DMS153 treated with DMSO at 0.1 percent for 48 hours (cell line): ENCODE data around the gene PEX16.
A peak's percentile ranks its signal among the peaks of the same experiment; 100 is the strongest.

Source experiments
- DNase-seq: peaks from one replicate; lab custom pipeline; 2025; ENCODE audit not compliant: unreplicated experiment; lab: John Stamatoyannopoulos, UW

The PEX16 gene

DNA sequence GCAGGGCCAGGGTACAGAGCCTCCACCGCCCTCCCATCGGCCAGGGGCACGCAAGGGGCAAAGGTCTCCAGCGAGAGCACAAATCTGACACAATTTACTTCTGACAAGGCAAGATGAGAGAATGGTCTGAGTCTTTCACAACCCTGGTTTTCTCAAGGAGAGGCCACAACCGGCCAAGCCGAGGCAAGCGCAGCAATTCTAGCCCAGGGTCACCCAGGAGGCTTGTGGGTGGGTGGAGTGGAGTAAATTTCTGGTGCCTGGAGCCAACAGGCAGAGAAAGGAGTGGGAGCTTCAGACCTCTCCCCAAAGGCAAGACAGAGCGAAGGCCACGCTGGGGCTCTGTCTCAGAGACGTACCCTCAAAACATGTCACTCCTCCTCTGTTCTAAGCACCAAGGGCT, 14.1 kb upstream of the PEX16 start:
- DNase-seq = no peak

DNA sequence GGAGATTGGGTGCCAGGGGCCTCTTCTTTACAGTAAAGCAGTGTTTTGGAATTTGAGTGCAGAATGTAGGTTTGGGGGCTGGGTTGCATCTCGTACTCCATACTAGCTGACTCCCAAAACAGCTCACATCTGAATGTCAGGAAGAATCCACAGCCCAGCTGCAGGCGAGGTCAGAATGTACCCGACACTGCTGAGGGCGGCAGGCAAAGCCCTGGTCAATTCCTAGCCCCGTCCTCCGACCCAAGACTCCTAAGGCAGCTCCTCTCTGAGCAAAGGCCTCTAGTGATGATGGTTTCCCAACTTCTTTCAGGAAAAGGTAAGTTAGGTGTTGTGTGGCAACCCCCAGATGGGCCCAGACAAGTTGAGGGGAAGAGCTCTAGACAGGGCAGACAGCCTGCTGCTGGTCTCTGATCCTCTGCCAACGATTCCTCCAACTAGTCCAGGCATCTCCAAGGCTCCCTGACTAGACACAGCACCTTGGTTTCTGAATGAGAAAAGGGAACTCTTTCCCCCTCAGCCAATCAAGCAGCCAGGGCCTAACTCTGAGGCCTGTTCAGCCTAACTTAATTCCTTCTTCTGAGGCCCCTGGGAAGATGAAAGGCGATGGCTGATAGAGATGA, 13.4 kb upstream of the PEX16 start:
- no peak for DNase-seq

DNA sequence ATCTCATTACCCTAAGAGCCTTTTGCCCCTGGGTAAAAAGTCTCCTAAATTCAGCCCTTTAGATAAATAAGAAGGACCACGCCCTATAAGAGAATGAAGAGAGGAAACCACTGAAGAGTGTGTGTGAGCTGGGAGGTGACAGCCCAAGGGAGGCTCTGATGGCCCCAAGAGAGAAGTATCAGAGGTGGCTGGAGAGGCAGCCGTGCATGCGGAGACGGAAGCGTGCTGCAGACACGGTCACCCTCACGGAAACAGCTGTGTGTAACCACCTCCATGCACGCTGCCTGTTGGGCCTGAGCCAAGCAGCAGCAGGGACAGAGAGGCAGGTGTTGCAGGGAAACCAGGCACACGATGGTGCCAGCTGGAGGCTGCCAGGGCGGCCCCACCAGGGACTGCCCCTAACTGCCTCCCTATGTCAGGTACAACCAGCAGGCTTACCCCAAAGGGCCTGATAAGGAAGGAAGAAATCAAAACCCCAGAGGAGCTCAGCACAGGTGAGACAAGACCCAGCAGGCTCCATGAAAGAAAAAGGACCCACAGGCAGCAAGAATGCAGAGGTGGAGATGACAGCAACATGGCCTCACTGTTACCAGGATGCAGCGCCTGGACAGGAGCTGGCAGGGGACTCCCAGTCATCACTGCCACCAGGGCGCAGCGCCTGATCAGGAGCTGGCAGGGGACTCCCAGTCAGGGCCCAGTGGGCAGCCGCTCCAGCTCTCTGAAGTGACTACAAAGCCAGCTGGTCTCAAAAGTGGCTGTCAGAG, 12.5 kb upstream of the PEX16 start:
- DNase-seq = peak; percentile 82

DNA sequence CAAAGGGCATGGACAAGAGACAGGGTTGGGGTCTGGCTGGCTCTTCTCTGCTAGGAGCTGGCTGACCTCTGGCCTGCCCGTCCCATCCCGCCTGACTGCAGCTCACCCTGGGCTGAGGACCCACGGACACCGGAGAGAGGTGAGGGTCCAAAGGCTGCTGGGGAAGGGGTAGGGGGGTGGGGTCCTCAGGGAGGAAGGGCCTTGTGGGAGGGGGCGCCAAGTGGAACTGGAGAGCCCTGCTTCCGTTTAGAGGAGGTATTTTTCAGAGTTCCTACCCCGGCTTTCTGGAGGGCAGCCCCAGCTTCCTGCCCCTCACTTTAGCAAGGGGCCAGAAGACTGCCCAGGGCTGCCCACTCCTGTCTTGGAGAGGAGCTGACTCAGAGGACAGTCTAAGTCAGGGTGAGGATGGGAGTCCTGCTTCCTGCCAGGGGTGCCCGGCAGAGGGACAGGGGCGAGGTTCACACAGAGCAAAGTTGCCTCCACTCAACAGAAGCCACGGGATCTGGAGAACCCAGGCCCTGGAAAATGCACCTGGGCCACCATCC, 11.9 kb upstream of the PEX16 start:
- DNase-seq = no peak

DNA sequence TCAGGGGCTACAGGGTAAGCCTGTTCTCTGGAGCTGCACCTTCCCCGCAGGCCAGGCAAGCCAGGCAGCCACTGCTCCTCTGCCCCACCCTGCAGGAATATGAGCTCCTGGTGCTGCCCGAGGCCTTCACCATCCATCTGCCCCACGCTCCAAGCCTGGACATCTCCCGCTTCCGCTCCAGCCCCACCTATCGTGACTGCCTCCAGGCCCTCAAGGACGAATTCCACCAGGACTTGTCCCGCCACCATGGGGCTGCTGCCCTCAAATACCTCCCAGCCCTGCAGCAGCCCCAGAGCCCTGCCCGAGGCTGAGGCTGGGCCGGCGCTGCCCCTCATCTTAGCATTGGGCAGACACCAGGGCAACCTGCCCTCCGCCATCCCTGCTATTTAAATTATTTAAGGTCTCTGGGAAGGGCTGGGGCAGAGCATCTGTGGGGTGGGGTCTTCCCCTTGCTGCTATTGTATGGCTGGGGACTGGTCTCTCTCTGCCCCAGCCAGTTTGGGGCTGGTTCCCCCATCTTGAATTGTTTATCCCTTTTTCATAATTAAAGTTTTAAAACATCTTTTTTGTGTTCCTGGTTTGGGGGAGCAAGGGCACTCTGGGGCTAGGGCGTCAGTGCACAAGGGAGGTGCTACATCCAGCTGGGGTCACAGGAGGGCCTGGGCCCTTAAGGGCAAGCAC, 11.0 kb upstream of the PEX16 start:
- no peak for DNase-seq

DNA sequence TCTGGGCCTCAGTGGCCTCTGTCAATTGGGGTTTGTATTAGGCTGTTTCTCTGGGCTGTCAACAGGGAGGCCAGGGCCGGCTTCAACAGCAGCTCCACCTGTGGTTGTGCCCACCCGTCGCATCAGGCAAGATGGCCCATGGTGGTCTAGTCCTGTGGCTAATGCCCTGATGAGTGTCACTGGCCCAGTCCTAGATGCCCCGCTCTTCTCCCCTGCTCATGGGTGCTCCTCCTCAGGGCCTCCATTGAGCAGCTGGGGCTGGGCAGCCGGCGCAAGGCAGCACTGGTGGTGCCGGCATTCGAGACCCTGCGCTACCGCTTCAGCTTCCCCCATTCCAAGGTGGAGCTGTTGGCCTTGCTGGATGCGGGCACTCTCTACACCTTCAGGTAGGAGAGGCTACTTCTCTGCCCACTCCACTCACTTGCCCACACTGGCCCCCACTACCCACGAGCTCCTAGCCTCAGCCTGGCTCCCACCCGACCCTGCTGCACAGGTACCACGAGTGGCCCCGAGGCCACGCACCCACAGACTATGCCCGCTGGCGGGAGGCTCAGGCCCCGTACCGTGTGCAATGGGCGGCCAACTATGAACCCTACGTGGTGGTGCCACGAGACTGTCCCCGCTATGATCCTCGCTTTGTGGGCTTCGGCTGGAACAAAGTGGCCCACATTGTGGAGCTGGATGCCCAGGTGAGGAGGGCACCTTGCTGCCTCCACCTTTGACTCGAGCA, 10.2 kb upstream of the PEX16 start:
- DNase-seq = no peak

DNA sequence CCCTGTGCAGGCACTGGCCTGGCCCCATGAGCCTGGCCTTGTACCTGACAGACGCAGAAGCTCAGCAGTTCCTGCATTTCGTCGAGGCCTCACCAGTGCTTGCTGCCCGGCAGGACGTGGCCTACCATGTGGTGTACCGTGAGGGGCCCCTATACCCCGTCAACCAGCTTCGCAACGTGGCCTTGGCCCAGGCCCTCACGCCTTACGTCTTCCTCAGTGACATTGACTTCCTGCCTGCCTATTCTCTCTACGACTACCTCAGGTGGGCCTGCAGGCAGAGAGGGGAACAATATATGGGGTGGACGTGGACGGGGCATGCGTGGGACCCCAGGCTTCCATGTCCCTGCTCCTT, 9.6 kb upstream of the PEX16 start:
- DNase-seq = no peak

DNA sequence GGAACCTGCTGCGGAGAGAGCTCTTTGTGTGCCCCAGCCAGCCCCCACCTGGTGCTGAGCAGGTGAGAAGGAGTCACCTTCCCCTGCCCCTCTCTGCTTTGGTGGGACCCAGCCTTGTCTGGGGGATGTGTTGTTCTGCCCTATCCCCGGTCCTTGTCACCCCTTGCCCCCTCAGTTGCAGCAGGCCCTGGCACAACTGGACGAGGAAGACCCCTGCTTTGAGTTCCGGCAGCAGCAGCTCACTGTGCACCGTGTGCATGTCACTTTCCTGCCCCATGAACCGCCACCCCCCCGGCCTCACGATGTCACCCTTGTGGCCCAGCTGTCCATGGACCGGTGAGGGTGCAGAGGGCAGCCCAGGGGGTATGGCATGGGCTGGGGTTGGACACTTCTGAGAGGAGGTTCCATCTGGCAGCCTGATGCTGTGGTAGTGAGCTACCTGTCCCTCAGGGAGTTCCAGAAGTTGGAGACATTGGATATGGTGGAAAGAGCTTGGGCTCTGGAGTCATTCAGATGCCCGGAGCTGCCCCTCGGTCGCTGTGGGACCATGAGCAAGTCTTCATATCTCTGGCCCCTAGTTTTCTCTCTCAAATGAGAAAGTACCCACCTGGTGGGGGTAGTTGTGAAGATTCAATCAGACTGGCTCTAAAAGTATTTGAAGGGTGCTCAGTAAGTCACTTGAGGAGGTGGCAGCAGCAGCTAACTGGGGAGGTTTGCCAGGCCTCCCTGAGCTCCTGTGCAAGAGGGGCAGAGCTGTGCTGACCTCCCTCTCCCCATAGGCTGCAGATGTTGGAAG, 9.1 kb upstream of the PEX16 start:
- no peak for DNase-seq

DNA sequence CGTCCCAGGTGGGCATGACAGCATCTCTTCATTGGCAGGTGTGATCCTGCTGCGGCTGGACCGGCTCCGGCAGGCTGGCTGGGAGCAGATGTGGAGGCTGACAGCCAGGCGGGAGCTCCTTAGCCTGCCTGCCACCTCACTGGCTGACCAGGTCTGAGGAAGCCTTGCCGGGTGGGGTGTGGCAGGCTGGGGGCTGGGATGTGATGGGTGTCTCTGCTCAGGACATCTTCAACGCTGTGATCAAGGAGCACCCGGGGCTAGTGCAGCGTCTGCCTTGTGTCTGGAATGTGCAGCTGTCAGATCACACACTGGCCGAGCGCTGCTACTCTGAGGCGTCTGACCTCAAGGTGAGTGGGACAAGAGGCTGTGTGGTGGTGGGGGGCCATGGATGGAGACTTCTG, 8.3 kb upstream of the PEX16 start:
- DNase-seq = no peak

DNA sequence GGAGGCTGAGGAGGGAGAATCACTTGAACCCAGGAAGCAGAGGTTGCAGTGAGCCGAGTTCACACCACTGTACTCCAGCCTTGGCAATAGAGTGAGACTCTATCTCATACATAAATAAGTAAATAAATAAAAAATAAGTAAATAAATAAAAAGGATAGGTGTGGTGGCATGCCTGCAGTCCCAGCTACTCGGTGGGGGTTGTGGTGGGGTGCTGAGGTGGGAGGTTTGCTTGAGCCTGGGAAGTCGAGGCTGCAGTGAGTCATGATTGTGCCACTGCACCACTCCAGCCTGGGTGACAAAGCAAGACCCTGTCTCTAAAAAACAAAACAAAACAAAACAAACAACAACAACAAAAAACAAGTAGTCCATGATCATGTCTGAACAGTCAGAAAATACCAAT, 7.9 kb upstream of the PEX16 start:
- no peak for DNase-seq

DNA sequence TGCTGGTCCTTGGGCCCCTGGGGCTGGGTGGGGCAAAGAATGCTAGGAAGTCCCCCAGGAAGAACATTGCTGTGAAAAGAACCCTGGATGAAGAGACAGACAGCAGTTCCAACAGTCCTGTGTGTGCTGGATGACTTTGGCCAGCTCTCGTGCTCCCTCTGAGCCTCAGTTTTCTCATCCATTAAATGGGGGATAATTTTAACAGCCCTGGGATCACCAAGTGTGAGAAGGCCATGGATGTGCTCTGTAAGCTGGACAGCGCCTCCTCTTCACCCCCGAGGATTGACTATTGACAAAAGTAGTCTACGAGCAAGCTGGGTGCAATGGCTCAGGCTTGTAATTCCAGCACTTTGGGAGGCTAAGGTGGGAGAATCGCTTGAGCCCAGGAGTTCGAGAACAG, 7.2 kb upstream of the PEX16 start:
- DNase-seq = no peak

DNA sequence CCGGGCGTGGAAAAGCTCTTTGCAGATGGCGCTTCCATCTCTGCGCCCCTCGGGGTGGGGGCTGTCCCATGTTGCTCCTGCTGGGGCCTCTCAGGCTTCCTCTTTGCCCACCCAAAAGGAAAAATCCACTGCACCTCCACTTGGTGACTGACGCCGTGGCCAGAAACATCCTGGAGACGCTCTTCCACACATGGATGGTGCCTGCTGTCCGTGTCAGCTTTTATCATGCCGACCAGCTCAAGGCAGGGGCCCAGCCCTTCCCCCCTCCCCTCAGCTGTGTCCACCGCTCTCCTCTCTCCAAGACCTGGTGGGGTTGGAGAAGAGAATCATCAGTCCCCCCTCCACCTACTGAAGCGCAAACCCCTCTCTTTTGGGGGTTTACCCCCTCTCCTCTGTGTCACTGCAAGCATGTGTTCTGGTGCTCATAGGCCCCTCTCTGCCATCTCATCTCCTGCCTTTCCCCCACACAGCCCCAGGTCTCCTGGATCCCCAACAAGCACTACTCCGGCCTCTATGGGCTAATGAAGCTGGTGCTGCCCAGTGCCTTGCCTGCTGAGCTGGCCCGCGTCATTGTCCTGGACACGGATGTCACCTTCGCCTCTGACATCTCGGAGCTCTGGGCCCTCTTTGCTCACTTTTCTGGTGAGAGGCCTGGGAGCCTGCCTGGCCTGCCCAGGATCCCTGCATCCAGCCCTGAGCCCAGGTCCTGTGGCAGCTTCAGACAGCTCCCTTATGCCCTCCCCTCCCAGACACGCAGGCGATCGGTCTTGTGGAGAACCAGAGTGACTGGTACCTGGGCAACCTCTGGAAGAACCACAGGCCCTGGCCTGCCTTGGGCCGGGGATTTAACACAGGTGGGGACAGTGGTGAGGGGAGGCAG, 6.6 kb upstream of the PEX16 start:
- no peak for DNase-seq

DNA sequence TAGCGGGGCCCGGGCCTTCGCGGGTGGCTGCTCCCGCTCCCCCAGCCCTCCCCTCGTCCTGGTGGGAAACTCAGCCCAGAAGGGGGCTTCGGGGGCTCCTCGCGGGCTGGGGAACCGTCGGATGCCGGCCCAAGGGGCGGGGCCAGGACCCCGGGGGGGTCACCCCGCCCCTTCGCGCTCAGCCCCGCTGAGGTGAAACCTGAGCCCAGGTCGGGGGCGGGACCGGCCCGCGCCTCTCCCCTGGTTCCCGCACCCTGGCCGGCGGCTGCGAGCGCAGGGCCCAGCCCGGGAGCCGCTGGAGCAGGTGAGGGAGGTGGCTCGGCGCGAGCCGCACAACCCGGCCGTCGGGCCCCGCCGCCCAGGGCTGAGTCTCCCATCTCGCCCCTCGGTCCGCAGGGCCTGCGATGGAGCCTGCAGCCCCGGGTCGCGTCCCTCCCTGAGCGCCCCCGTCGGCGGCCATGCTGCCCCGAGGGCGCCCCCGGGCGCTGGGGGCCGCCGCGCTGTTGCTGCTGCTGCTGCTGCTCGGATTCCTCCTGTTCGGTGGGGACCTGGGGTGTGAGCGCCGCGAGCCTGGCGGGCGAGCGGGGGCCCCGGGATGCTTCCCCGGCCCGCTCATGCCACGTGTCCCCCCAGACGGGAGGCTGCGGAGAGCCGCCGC, 4.9 kb upstream of the PEX16 start, which contains the start of gene LARGE2:
Gene LARGE2 (plus strand): TSS at position 232 of the 658 bp plus-strand sequence. CDS start 227 bp downstream, at position 459.
- DNase-seq = peak; percentile 28

DNA sequence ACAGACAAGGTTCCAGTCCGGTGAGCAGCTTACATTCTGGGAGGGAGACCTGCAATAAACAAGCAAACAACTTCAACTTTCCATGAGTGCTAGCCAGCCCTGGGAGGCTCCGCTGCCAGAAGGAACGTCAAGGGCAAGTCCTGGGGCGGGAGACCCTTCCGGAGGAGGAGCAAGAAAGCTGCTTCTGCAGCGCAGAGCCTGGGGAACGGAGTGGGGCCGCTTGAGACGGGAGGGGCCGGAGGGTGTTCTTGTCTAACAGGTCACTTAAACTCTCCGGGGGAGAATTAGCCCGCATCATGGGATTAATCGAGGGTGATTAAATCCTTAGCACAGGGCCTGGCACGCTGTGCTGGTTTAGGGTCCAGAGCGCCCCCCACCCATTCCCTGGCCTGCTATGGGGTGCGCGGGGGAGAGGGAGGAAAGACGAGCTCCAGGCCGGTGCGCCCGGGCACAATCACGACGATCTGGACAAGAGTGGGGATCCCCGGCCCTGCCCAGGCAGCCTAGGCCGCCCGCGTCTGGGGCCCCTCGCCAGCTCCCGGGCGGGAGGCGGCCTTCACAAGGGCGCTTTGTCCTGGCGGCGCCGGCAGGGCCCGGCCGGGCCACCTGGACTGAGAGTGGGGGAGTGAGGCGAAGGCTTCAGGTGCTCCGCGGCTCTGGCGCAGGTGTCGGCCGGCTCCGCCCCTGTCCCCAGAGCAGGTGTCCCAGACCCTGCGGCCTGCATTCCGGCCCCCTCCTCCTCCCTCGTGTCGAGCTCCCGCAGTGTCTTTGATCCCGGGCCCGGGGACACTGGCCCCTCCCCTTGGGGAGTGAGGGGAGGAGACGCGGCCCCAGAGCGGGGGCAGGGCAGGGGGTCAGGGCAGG, 4.1 kb upstream of the PEX16 start:
- peak; percentile 57 for DNase-seq

DNA sequence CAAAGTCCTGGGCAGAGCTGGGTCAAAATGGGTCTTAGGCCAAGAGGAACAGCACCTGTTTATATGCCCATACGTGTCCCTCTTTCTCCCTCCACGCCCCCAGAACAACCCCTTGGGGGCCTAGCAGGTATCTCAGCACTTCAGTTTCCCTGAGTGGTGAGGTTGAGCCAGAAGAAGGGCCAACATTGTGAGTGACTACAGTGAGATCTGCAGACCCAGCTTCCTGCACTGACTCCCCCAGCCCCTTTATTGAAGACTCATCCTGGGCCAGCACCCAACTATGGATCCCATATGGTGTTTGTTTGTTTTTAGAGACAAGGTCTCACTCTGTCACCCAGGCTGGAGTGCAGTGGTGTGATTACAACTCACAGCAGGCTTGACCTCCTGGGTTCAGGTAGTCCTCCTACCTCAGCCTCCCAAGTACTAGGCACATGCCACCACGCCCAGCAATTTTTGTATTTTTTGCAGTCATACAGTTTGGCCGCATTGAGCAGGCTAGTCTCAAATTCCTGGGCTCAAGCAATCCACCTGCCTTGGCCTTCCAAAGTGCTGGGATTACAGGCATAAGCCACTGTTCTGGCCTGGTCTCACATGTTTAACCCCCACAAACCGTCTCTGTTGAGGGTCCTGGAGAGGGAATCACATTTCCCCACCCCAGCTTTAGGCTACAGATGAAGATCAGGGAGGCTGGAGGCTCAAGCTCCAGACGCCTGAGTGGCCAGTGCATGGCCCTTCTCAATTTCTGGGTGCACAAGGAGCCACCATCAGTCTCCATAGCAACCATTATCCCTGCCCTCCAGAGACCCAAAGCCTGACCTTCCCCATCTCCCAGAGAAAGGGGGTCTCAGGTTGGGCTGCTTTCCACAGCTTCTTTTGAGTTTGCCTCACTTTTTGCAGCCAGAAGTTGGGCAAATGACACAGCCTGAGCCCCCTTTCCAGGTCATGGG, 3.1 kb upstream of the PEX16 start:
- DNase-seq = no peak

DNA sequence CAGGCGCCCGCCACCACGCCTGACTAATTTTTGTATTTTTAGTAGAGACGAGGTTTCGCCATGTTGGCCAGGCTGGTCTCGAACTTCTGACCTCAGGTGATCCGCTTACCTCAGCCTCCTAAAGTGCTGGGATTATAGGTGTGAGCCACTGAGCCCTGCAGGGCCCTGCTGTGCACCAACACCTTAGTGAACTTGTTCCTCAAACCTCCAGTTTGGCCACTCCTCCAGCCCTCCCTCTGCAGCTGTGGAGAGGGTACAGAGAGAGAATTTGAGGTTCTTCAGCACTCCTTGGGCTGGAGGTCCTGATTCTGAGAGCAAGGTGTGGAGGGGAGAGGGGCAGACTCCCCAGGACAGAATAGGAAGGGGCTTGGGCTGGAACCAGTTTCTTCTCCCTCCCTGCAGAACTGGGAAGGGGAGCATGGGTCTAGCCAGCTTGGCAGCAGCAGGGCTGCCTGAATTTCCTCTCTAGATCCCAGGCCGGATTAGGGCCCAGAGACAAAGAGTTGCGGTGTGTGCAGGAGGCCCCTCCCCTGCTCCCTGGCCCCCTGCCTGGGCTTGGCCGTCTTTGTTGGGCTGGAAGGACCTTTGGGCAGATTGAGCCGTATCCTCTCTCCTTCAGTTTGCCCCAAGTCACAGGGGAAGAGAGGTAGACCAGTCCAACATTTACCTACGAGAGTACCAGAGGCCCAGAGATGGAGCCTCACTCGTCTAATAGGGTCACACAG, 2.3 kb upstream of the PEX16 start:
- no peak for DNase-seq
